Muscle of back (tissue), 11 donors: Measurements from ENCODE around the gene SLC35F3. TPM values are rescaled to one million over a fixed set of nuclear protein-coding genes. Genes with fewer than 3 reads are reported as not detected.

Experiments used
- DNase-seq, 3 donors: peaks; one replicate each; pipeline versions ENCODE4 v3.0.0 to v3.0.0-alpha.2; 2013
- polyA plus RNA-seq, 10 donors: library from polyadenylated mRNA; unstranded; fragments of 120-200 nt; gene quantifications; one replicate each; pipeline ENCODE4 v1.2.1, GENCODE V29; 2013; ENCODE audit not compliant: insufficient read length in 10 of 10

SLC35F3 gene
- polyA plus RNA-seq, 10 donors, result 0.34 to 1.0 (median 0.76) TPM

GRCh38 chr1:234362558-234362957 is 458.1 kb downstream of the SLC35F3 start:
- DNase-seq, result no peak

GRCh38 chr1:234368320-234369032 is 464.0 kb downstream of the SLC35F3 start:
- no peak for DNase-seq

GRCh38 chr1:234369033-234369430 is 464.6 kb downstream of the SLC35F3 start:
- DNase-seq, result no peak

GRCh38 chr1:234369784-234370183 is 465.3 kb downstream of the SLC35F3 start:
- DNase-seq, result no peak

GRCh38 chr1:234371414-234371813 is 466.9 kb downstream of the SLC35F3 start:
- no peak for DNase-seq

GRCh38 chr1:234372011-234372757 is 467.7 kb downstream of the SLC35F3 start:
- DNase-seq, result peak in 2 of 3 donors; percentile 2 to 35

- peak; percentile 96 to 98 (median 97) for DNase-seq
Observed at GRCh38 chr1:234373064-234373958, 468.8 kb downstream of the SLC35F3 start, which contains the start of gene COA6. TSS of gene COA6 (plus strand) at chr1:234373456. CDS start at chr1:234373467, 11 bp downstream.

GRCh38 chr1:234373959-234374254 is 469.4 kb downstream of the SLC35F3 start:
- DNase-seq, result peak in 1 of 3 donors; percentile 1
